Esophagus muscularis mucosa (tissue), 4 donors: ENCODE results near the gene MDH1B. TPM values are rescaled to one million over a fixed set of nuclear protein-coding genes. Genes with fewer than 3 reads are reported as not detected.
"Not testable (repeated sequence)": the region's sequence is repeated elsewhere in the genome, so short reads cannot be mapped to it uniquely, and the experiment has no call there.

Experiments used
- DNase-seq: peaks from one replicate; pipeline ENCODE4 v3.0.0-alpha.2; 2017; ENCODE audit errors: extremely low spot score
- H3K27ac ChIP-seq, 4 donors: fragments of 200-600 bp; sonication (generic); replicated peaks in 1 of 4; 1 replicate in 3 of 4; 2 replicates in 1 of 4; pipeline ENCODE4 v1.5.1; 2016 to 2019; ENCODE audit warnings: mild to moderate bottlenecking in 1 of 4
- H3K27me3 ChIP-seq, 4 donors: fragments of 200-600 bp; sonication (generic); one replicate each; pipeline versions ENCODE4 v1.5.1 to v1.6.0; 2016 to 2019
- H3K36me3 ChIP-seq, 4 donors: fragments of 200-600 bp; sonication (generic); one replicate each; pipeline ENCODE4 v1.5.1; 2016 to 2019
- H3K4me1 ChIP-seq, 4 donors: fragments of 200-600 bp; sonication (generic); one replicate each; pipeline ENCODE4 v1.5.1; 2016 to 2019
- H3K4me3 ChIP-seq, 4 donors: fragments of 200-600 bp; sonication (generic); 1 replicate in 2 of 4; 2 replicates in 2 of 4; pipeline ENCODE4 v1.5.1; 2016 to 2019; ENCODE audit warnings: mild to moderate bottlenecking in 4 of 4, moderate library complexity in 1 of 4
- H3K9me3 ChIP-seq, 4 donors: fragments of 200-600 bp; sonication (generic); 1 replicate in 3 of 4; 2 replicates in 1 of 4; pipeline ENCODE4 v1.5.1; 2016 to 2019
- CTCF ChIP-seq, 3 experiments: fragments of 200-600 bp in 2 of 3; fragments of 450-650 bp in 1 of 3; sonication (generic) in 2 of 3; IDR thresholded peaks; one replicate each; pipeline ENCODE4 v1.5.1; 2017 to 2019; ENCODE audit warnings: antibody characterized with exemption in 3 of 3, mild to moderate bottlenecking in 2 of 3, moderate library complexity in 1 of 3
- EP300 ChIP-seq: sonication (generic); formaldehyde crosslinking; IDR thresholded peaks from one replicate; pipeline ENCODE4 v1.6.1; 2017; ENCODE audit warnings: antibody characterized with exemption
- POLR2A ChIP-seq: fragments of 450-650 bp; IDR thresholded peaks from one replicate; pipeline ENCODE4 v1.6.1; 2017; ENCODE audit warnings: antibody characterized with exemption, moderate library complexity, mild to moderate bottlenecking, low read depth
- POLR2AphosphoS5 ChIP-seq, 2 donors: sonication (generic); formaldehyde crosslinking; IDR thresholded peaks; one replicate each; pipeline ENCODE4 v1.6.1; 2017; ENCODE audit warnings: antibody characterized with exemption in 2 of 2
- whole genome bisulfite sequencing: methylation state at CpG from one replicate; pipeline ENCODE4 v1.1.5; 2018; 5-methylcytosine and 5-hydroxymethylcytosine counted together
- intact Hi-C: fragments of 100-400 bp; cut with DNase I; formaldehyde crosslinking; loops from one replicate; pipeline ENCODE4 v1.15.1; 2023
- total RNA-seq, 4 donors: library from RNA; depleted of rRNA; stranded (reverse); fragments of >200 nt; gene quantifications; one replicate each; pipeline versions ENCODE4 v1.1.0 to v1.2.1, GENCODE V29; 2016

Gene MDH1B
- 1 to 10 TPM in 2 of 4 donors, under 1 TPM in 2; 0.19 to 1.2 (median 0.75) TPM for total RNA-seq

- TF ChIP-seq POLR2A (peak; percentile 10), CTCF (IDR thresholded peaks at IDR 0.05) (no peak), EP300 (no peak), POLR2AphosphoS5 (IDR thresholded peaks at IDR 0.05) (peak; percentile 85 to 91)
- Histone ChIP-seq H3K36me3 (peaks cover 4 to 13% (median 6%) of the 10 kb centered on the region in 4 donors), H3K4me1 (peaks cover 30 to 43% (median 42%) of the 10 kb centered on the region in 4 donors), H3K4me3 (peak within 1 kb of the TSS; percentile 74 to 85 (median 76)), H3K27me3 (no peaks in the 10 kb centered on the region), H3K27ac (peak within 1 kb of the TSS; percentile 82 to 89 (median 87)), H3K9me3 (no peaks in the 10 kb centered on the region)
- under 1% methylated on average over 34 of the region's 46 CpGs for WGBS
- DNase-seq, result peak; percentile 97
- intact Hi-C loops, result loop anchor here (10.0 kb wide), 1 partner anchor 71 kb away; no protein-coding TSS in a partner anchor
These were observed at the start of gene MDH1B, which contains the start of gene FASTKD2 for GRCh38 chr2:206765242-206766056. MDH1B (minus strand) TSS chr2:206765328; CDS start chr2:206765271, 57 bp downstream. FASTKD2 (plus strand) TSS chr2:206765606; CDS start chr2:206766694, 1,088 bp downstream.

- Histone ChIP-seq H3K36me3 (peaks cover 0 to 5% (median 0%) of the 10 kb centered on the region in 4 donors), H3K4me1 (no peaks in the 10 kb centered on the region), H3K4me3 (no peak overlapping the region), H3K27me3 (no peaks in the 10 kb centered on the region), H3K27ac (no peak overlapping the region), H3K9me3 (peaks cover 0 to 5% (median 0%) of the 10 kb centered on the region in 4 donors)
- TF ChIP-seq POLR2A (no peak), CTCF (IDR thresholded peaks at IDR 0.05) (no peak), EP300 (no peak), POLR2AphosphoS5 (IDR thresholded peaks at IDR 0.05) (no peak)
- no peak for DNase-seq
- intact Hi-C loops, result no loop called here
These were observed 49.4 kb upstream of the MDH1B start for GRCh38 chr2:206814498-206814897.

GRCh38 chr2:206812471-206812870 is 47.3 kb upstream of the MDH1B start:
- H3K27me3 ChIP-seq, H3K9me3 ChIP-seq, H3K4me1 ChIP-seq, intact Hi-C loops, H3K4me3 ChIP-seq, DNase-seq, H3K36me3 ChIP-seq, H3K27ac ChIP-seq: not testable (repeated sequence)
- 89% methylated on average over 4 of the region's 5 CpGs for WGBS

DNA sequence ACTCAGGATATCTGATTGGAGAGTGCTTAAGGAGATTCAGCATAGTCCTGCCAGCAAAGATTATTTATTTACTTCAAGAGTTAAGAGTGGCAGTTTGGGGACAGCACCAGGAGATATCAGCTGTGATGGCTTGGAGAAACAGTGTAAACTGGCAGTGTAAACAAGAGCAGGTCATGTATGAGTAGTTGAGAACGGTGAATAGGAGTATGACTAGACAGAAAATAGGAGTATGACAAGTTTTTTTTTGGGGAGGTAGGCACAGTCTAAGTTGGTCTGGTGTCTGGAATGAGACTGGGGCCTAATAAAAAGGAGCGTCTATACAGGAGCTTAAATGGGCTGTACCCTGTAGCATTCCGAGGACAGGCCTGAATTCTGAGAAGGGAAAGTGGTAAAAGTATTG is 42.5 kb upstream of the MDH1B start:
- WGBS, result 92% methylated on average over 3 of the region's 3 CpGs
- intact Hi-C loops, DNase-seq, H3K9me3 ChIP-seq, H3K27ac ChIP-seq, H3K27me3 ChIP-seq, H3K4me3 ChIP-seq, H3K36me3 ChIP-seq, H3K4me1 ChIP-seq: not testable (repeated sequence)

DNA sequence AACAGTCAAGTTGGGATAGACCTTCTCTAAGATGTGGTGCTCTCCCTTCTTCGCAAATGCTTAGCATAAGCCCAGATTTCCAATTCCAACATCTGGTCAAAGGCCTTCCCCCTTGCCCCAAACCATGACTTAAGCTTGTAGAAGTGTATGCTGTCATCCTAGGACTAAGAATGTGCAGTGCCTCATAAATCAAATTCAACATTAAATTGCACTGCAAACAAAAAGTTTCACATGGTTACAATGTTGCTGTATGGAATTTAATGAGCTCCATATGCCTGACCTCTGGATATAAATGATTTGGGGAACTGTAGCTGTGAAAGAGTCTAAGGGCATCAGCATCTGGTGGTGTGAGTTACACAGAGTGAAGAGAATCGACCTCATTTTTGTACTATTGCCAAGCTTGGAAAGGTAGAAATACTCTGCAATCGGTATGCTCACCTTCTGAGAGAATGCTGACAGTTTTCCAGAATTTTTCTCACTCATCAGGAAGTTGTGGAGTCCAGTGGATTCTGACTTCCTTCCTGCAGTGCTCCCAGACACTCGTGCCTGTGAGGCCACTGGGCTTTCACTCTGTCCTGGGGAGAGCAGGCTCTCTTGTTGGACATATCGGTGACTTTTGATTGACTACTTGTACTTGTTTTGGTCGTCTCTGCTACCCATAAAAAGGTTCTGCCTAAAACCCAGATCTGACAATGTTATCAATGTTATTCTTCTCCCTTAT is 40.9 kb upstream of the MDH1B start:
- no peaks in the 10 kb centered on the region for H3K36me3 ChIP-seq
- peaks cover 2 to 7% (median 4%) of the 10 kb centered on the region in 4 donors for H3K4me1 ChIP-seq
- no peak for TF ChIP-seq EP300
- no peak for TF ChIP-seq CTCF (IDR thresholded peaks at IDR 0.05)
- TF ChIP-seq POLR2AphosphoS5 (IDR thresholded peaks at IDR 0.05), result no peak
- no peak for TF ChIP-seq POLR2A
- no peak for DNase-seq
- intact Hi-C loops, result no loop called here
- WGBS, result 62% methylated on average over 6 of the region's 6 CpGs
- no peak overlapping the region for H3K4me3 ChIP-seq
- H3K27me3 ChIP-seq, result no peaks in the 10 kb centered on the region
- no peak overlapping the region for H3K27ac ChIP-seq
- H3K9me3 ChIP-seq, result no peaks in the 10 kb centered on the region
